H1 (cell line): ENCODE results near the gene DCX. TPM values are rescaled to one million over a fixed set of nuclear protein-coding genes. Genes with fewer than 3 reads are reported as not detected.

Experiments
- ATF3 ChIP-seq: IDR thresholded peaks from 2 replicates; pipeline ENCODE4 v1.6.1; 2011; ENCODE audit warnings: low read depth, mild to moderate bottlenecking, low read length; ENCODE audit not compliant: insufficient read depth
- CHD1 ChIP-seq: IDR thresholded peaks from 2 replicates; pipeline ENCODE4 v1.6.1; 2012; ENCODE audit warnings: low read depth, low read length, improper control_type of control experiment
- HDAC2 ChIP-seq, 2 experiments: fragments of 300-600 bp in 1 of 2; sonication (generic) in 1 of 2; IDR thresholded peaks; 2 replicates each; pipeline ENCODE4 v1.6.1; 2011 to 2012; ENCODE audit warnings: low read depth in 2 of 2, low read length in 2 of 2, mild to moderate bottlenecking in 2 of 2, moderate library complexity in 2 of 2, borderline replicate concordance in 1 of 2, inconsistent platforms in 1 of 2
- JUND ChIP-seq: IDR thresholded peaks from 2 replicates; pipeline ENCODE4 v1.6.1; 2011; ENCODE audit warnings: mild to moderate bottlenecking, improper control_type of control experiment, low read length
- KDM1A ChIP-seq: fragments of 200-600, 300-600 bp; sonication (generic); IDR thresholded peaks from 2 replicates; pipeline ENCODE4 v1.7.1; 2016; ENCODE audit warnings: mild to moderate bottlenecking, low read length, borderline replicate concordance
- RFX5 ChIP-seq: IDR thresholded peaks from 2 replicates; pipeline ENCODE4 v1.6.1; 2011; ENCODE audit warnings: low read depth, low read length, improper control_type of control experiment, borderline replicate concordance
- RNF2 ChIP-seq: fragments of 200-900, 300-1000 bp; sonication (generic); IDR thresholded peaks from 2 replicates; pipeline ENCODE4 v1.7.1; 2016; ENCODE audit warnings: borderline replicate concordance, low read depth, mild to moderate bottlenecking, antibody characterized with exemption, low read length; ENCODE audit not compliant: poor library complexity, severe bottlenecking; ENCODE audit errors: missing control alignments
- SIX5 ChIP-seq: IDR thresholded peaks from 2 replicates; pipeline ENCODE4 v1.6.1; 2011; ENCODE audit warnings: mild to moderate bottlenecking, low read depth, low read length
- SRF ChIP-seq: IDR thresholded peaks from 2 replicates; pipeline ENCODE4 v1.6.1; 2011; ENCODE audit warnings: mild to moderate bottlenecking, low read depth, low read length, moderate library complexity
- TAF1 ChIP-seq: IDR thresholded peaks from 2 replicates; pipeline ENCODE4 v1.6.1; 2011; ENCODE audit warnings: mild to moderate bottlenecking, low read depth, low read length
- polyA plus RNA-seq, 7 experiments: library from polyadenylated mRNA; depleted of rRNA in 3 of 7; stranded (reverse) in 5 of 7; unstranded in 2 of 7; fragments of >200 nt in 5 of 7; fragments of 200-250 nt in 2 of 7; gene quantifications; 1 replicate in 5 of 7; 2 replicates in 1 of 7; 4 replicates in 1 of 7; pipeline versions ENCODE4 v1.2.1 to v1.2.3, GENCODE V29; 2011 to 2013; ENCODE audit warnings: missing spikeins in 2 of 7, mixed read lengths in 2 of 7
- total RNA-seq: library from RNA; stranded (reverse); fragmentation: NEBNext Ultra II Directional; extraction: Animal tissue kit (Norgen Biotek cat#: 25700); gene quantifications from 2 replicates; pipeline ENCODE4 v1.2.1, GENCODE V29; 2021

Gene DCX
- total and polyA plus RNA-seq, 2 of the 8 experiments (the other 6 are each of a cell fraction or from before 2014, with no cell fraction given): 1.3 to 3.3 TPM

DNA sequence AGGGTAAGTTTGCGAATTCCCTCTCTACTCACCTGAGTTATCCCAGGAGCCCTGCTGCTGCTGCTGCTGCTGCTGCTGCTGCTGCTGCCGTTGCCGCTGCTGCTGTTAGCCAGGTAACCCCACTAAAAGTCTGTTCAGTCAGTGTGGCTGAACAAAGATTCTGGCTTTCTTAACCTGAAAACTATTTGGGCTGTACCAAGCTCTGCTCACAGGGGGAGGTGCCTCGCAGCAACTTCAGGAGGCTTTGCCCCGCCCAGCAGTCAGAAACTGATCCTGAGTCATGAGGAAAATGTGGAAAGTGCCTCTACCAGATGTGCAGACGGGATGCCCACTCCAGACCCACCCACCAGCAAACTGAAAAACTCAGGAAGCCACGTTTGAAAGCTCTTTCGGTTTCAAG, 141.7 kb downstream of the DCX start, which contains the start of gene CAPN6 (continued):
- no peak for TF ChIP-seq ATF3
- no peak for TF ChIP-seq HDAC2 (IDR thresholded peaks at IDR 0.05; ENCODE audit: borderline replicate concordance in 1 of 2, low read depth in 2 of 2, low read length in 2 of 2)
- 0 out of 2 replicates have a peak, but pooled peaks have one; percentile 45 for TF ChIP-seq CHD1
- no peak for TF ChIP-seq SRF
- TF ChIP-seq JUND: peak; percentile 67
- no peak for TF ChIP-seq RNF2
- peak; percentile 51; the same call in 1 of the 2 replicates for TF ChIP-seq TAF1
- no peak for TF ChIP-seq SIX5
- no peak for TF ChIP-seq RFX5
- TF ChIP-seq KDM1A: no peak
